Activated CD8-positive, alpha-beta memory T cell treated with anti-CD3 and anti-CD28 coated beads, Interleukin-2, amount 50 U/mL, for 1 hour (primary cell): Measurements from ENCODE around the gene GGCX.
"Not testable (repeated sequence)": the region's sequence is repeated elsewhere in the genome, so short reads cannot be mapped to it uniquely, and the experiment has no call there.

ENCODE experiments used
- DNase-seq: peaks from one replicate; pipeline ENCODE4 v3.0.0-alpha.2; 2020; ENCODE audit errors: extremely low read depth

GGCX gene

DNA sequence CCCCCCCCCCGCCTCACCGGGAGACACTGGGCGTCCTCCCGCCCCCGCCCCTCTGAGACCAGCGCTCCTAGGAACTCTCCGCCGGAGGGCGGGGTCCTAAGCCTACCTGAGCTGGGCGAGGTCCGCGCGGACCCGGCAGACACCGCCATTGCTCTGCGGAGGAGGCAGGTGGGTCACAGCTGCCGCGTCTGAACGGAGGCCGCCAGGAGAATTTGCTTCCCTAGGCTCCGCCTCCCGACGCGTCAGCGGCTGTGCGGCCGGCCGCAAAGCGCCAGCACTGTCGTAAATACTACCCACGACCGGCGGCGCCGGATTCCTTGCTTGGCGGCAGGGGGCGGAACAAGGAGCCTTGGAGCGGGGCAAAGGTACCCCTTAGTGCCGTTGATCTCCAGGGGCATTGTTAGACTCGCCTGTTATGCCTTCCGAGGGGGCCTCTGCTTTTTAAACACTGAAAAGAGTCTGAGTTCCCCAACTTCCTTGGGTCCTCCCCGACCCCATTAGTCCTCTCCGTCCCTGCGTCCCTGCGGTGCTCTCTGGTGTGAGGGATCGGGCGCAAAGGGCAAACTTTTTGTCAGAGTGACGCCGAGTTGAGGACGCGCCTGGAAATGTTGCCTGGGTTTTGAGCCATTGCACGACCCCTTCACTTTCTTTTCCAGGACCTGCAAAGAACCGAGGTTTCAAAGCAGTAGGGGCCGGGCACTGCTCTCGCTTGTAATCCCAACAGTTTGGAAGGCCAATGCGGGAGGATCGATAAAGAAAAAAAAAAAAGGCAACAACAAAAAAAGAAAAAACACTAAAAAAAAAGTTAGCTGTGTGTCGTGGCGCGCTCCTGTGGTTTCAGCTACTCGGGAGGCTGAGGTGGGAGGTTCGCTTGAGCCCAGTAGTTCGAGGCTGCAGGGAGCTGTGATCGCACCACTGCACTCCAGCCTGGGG lies at the start of gene GGCX:
Gene GGCX, minus strand, starts transcription at position 214 of the 933 bp plus-strand sequence. Its CDS starts 65 bp downstream, at position 149.
- DNase-seq, result peak; percentile 84

DNA sequence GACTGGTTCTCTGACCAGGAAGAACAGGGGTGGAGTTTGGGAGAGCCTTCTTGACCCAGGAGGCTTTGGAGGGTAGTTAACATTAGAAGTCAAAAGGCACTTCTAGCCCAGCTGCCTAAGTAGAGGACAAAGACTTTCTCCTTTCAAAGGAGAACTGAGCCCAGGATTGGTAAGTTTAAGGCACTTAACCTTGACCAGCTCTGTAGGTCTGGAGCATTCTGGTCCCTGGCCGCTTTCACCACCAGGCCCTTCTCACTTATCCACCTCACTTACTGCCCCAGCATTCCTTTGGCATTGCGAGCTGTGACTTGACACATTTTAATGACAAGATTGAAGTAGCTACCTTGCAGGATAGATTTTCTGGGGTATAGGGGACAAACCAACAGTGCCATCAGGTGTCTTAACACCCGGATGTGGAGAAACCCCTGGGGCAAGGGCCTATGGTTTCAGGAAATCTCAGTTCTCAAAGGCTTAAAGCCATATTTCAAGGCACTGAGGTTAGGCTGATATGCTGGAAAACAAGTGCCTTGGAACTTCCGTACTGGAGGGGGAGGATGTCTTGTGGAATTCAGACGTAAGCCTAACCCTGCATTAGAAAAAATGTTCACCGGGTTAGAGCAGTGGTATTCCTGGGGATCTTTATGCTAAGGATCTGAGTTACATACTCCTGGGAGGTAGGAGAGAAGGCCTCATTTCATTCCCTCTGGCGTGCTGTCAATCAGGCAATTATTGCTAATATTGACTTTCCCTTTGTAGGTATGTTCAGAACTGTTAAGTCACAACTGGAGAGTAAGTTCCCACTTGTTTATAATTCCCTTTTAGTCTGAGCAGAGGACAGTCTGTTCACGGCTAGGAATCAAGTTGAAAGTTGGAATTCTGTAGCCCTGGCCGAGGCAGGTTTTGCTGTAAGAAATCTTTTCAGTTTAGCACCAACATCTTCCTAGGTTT lies 46.2 kb upstream of the GGCX start:
- DNase-seq, result no peak

DNA sequence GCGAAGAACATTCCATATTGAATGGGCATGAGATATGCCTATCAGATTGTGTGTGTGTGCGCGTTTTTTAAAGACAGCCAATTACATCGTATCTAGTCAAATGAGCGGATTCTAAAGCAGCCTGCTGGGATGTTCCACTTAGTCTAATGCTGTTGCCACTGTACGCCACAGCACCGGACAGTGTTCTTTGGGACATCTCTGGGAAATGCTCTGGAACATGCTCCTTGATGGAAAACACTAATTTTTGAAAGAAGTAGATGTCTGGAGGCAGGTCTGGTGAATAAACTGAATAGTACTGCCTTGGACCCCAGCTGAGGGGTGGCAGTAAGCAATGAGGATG lies 44.8 kb upstream of the GGCX start:
- no peak for DNase-seq

DNA sequence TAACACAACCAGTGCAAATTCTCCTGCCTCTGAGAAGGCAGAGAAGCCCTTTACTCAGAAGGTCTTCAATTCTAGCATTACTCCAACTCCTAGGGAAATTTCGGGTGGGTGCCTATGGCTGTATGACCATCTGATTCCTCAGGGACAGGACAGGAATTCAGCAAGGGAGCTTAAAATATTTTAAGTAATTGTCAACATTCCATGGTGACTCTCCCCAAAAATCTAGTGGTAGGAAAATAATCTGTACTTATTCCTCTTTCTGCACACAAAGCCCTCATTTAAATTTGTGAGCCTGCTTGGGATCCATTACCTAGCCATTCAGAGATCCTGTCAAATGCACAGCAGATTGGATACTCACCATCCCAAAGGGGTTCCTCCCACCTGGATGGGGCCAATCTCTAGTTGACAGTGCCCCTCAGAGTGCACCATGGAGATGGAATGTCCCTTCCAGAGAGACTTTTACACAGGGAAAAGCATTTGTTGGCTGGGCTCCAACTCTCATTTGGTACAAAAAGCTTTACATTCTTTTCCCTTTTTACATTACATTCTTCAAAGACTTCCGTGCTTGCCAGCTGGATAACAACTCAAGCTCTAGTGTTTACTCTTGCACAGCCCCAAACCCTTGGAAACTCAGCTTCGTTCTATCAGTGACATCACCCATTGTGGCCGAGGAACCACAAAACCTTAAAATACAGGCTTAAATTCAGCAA lies 44.3 kb upstream of the GGCX start:
- no peak for DNase-seq

DNA sequence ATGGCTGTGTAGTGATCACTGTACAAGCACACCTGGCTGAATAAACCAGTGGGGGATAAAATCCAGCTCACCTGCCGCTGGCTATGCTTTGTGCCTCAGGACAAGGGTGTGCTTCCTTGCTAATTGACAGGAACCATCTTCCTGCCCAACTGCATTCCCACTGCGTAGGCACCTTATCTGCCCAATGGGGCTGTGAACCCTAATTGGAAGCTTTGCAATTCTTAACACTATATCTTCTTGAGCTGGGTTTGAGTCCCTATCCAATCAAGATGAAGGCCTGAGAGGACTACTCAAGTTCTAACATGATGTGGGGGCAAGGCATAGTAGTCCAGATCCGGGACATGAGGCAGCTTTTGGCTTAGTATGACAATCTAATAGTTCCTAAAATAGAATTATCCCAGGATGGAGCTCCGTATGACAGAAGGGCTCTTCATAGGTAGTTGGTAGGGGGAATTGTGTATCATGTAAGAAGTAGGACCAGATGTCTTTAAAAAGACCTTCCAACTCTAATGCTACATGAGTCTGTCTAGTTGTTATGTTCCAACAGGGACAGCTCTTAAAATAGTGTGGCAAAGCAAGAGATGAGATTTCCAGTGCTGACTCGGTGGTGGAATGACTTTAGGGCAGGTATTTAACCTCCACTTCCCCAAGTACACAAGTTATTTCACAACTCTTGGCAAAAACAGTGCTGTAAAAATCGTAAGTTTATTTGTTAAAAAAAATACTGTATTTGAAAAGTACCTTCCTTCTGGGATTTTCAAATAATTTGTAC lies 43.5 kb upstream of the GGCX start:
- no peak for DNase-seq

DNA sequence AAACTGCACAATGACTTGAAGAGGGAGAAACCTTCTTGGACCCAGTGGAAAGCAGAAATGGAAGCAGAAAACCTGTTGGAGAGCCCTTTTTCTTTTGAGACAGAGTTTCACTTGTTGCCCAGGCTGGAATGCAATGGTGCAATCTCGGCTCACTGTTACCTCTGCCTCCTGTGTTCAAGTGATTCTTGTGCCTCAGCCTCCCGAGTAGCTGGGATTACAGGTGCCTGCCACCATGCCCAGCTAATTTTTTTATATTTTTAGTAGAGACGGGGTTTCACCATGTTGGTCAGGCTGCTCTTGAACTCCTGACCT lies 42.8 kb upstream of the GGCX start:
- not testable (repeated sequence) for DNase-seq

DNA sequence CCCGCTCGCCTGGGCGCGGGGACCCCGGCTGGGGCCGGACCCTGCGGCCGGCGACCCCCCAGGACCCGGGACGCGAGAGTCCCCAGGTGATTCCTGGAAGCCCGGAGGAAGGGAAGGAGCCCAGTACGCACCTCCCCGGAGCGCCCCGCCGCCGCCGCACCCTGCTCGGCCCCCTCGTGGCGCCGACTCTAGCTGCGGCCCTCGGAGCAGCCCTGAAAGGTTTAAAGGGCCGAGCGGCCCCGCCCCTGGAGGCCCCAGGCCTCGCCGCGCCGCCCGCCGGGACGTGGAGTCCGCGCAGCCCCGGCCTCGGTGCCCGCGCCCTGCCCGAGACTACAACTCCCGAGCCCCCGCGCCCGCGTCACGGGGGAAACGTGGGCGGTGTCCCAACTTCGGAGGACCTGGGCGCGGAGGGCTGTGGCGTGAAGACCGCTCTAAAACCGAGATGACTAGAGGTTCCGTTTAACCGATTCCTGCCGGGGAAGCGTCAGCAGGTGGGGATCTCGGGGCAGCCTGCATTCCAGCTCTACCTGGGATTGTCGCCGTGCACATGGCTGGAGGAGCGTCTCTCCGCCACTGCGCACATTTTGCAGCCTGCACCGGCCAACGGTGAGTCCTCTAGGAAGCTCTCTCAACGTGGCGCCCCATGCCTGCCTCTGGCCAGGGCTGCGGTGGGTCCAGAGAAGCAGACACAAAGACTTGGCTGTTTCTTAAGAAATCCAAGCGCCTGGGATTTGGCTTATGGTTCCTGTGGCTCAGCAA lies 41.4 kb upstream of the GGCX start, which contains the start of gene TMEM150A:
Gene TMEM150A, minus strand, starts transcription at position 223 of the 759 bp plus-strand sequence. CDS start 750 bp downstream, outside the sequence.
- DNase-seq, result peak; percentile 32

DNA sequence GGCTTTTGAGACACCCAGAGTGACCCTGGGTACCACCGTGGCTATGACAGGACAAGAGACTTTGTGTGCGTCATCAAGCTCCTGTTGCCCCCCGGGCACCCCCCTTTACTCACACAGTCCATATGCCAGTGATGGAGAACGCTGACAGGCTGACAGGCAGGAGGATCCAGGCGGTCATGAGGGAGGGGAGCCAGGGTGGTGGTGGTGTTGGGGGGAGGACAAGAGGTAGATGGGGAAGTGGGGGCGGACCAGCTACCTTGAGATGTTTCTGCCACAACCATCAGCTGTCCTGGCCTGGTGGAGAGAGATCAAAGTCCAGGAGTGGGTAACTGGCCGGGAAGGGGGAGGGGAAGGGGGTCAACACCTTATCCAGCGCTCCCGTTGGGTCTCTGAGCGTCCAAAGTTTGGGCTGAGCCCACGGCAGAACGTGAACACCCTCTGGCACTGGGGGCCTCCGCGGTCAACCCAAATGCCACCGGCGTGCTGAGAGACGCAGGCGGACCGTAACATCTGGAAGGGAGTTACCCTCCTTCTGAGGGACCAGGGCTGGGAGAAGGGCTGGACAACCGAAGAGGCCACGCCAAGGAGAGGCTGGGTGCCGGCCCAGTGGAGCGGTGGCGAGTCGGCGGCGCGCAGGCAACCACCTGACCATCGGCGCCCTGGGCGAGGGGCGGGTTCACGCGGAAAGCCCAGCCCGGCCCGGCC lies 40.6 kb upstream of the GGCX start:
- no peak for DNase-seq

DNA sequence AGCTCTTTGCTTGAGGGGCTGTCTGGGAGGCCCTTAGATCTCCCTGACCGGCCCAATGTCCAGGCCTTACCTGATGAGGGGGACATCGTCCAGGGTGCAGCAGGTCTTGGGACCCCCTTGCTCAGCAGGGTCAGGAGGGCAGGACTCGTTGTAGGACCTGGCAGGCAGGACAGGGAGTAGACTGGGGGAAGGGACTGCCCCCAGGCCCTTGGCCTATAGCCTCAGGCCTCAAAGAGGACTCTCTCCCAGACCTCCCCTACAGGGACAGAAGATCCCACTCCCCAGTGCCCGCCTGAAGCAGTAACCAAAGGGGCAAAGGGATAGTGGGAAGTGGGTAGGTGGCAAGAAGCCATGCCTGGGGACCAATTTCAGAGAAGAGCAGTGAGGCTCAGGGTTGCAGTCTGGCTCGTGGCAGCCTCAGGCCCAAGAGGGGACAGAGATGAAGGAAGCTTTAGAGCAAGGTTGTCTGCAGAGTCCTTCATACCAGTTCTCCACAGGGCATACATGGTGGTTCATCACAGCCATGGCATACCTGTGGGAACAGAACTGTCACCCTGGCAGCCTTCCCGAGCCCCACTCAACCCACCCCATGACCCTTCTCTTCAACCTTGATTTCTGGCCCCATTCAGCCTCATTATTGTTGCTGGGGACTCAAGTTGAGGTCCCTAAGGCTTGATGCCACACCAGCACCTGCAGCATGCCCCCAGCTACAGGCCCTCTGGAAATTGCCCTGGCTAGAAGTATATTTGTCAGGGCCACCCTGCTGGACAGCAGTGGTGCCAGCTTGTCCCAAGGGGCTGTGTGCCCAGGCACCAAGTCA lies 39.9 kb upstream of the GGCX start:
- DNase-seq, result no peak

DNA sequence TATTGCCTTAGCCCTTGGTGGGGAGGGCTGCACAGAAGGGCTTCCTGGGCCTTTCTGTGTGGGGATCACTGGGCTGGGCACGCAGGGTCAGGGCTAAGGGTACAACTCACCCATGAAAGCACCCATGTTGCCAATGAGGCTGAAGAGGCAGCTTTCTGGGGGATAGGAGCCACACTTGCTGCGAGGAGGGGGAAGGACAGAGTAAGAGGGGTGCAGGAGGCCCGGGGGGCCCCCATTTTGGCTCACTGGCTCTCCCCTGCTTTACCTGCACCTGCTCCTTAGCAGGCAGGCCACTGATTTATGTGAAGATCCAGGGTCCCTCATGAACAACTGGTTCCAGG lies 38.9 kb upstream of the GGCX start:
- DNase-seq, result no peak

DNA sequence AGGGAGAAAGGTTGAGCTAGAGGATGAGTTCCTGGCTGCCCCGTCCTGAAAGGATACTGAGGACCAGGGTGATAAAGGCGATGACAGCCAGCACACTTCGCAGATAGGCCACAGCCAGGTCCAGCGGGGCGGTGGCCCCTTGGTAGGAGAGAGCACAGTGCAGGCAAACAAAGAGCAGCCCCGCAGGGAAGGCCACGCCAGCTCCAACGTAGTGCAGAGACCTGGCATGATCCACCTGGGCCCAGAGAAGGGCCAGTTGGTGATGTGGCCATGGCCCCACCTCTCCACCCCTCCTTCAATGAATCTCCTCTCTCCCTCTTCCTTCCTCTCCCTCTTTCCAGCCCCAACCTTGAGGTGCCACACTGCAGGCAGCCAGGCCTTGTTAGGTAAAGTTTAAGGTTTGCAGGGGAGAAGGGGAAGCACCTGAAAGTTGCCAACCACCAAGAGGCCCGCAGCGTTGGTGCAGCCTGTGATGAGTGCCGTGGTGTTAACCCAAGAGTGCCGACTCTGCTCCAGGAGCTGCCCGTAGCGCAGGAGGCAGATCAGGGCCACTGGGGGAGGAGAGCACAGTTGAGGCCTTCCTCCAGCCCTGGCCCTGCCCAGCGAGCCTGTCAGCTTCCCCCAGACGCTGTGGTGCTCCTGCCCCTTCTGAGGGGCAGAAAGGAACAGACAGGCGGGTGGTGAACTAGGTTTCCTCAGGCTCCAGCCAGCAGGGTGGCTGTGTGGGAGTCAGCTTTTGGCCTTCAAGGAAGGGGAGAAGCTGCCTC lies 38.4 kb upstream of the GGCX start:
- no peak for DNase-seq

DNA sequence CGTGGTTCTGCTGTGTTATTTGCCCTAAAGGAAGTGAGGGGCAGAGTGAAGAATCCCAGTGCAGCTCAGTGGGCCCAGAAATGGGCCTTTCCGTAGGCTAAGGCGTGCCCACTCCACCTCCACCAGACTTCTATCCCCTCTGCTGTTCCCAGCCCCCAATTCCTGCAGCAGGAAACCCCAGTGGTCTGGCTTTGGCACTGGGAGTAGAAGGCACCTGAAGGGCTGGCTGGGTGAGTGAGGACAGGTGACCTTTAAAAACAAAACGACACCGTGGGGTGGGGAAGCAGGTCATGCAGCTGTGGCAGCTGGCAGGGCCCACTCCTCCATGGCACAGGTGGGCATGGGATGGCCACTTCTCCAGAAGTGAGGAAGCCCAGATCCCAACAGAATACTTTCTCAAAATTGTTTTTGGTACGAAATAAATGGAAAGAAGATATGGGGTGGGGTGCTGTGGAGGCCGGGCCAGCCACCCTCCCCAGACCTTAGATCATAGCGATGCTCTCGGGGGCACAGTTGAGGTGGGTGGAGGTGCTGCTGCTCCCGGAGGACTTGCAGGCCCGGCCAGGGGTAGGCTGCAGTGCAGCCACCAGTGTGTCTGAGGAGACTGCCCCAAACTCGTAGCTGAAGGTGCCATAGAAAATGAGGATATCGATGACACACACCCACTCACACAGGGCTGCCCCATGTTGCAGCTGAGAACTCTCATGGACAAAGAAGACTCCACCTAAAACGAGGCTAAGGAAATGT lies 37.5 kb upstream of the GGCX start:
- no peak for DNase-seq

DNA sequence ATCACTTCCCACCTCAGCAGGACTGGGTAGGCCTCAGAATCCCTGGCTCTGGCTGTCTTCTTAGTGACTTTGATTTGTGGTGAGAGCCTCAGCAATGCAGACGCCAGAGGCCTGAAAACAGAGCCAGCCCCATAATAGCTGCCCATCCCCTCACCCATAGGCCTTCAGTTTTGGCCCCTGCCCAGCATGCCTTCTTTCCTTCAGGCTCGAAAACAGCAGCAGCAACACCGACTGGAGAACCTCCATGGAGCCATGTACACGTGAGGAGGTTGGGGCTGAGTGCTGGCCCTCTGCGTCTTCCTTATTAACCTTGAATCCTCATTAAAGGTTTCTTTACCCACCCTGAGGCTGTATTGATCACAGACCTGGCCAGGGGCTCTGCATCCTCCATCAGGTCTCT lies 35.9 kb upstream of the GGCX start:
- no peak for DNase-seq

DNA sequence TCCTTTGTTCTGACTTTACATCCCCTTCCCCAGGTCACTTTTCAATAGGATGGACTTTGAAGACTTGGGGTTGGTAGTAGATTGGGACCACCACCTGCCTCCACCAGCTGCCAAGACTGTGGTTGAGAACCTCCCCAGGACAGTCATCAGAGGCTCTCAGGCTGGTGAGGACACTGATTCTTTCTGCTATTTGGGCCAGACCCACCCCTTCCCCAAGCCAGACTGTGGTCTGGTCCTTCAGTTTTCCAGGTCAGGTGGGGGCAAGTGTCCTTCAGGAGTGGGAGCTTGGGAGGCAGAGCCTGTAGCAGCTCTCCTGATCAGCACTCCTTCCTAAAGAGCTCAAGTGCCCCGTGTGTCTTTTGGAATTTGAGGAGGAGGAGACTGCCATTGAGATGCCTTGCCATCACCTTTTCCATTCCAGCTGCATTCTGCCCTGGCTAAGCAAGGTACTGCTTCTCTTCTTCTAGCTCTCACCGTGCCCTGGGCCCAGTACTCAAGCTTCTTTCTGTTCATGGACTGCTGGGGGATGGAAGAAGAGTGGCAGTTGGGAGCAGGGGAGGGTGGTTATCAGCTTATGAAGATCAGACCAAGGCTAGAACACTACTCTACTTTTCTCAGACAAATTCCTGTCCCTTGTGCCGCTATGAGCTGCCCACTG lies 35.3 kb upstream of the GGCX start:
- no peak for DNase-seq

DNA sequence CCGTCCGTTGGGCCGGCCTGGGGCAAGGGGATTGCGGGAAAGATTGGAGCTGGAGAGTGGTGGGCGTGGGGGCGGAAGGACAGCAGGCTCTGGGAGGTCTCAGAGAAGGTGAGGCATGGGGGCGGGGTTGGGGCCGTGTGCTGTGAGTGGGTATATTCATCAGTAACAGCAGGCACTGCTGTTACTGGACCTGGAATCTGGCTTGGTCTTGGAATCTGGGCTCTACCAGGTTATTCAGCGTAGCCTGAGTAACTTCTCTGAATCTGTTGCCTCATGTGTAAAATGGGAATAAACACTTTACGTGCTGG lies 34.7 kb upstream of the GGCX start:
- no peak for DNase-seq

DNA sequence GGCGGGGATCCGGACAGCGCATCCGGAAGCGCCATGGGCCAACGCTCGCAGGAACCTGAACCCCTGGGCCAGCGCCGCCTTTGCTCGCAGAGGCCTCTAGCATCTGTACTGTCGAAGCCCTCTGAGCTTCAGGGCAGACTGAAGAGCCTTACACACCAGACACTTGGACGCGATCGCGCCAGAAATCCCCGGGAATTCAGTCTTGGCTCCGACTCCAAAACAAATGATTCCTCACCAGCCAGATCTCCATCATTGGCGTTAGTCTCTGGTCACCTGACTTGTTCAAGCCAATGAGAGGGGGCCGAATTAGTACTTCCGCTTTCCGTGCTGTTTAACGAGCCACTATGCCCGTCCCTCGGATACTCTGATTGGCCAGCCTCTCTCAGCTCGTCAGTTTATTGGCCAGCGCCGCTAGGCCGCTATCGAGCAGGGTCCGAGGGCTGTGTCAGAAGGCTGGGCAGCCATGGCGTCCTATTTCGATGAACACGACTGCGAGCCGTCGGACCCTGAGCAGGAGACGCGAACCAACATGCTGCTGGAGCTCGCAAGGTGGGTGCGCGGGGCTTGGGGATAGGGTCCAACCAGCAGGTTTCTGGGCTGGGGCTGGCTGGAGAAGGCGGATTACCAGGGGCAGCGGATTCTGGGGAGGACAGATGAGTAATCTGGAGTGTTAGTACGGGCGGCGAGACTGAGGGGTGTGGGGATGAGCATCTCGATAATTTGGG lies 34.2 kb upstream of the GGCX start, which contains the start of gene RNF181:
Gene RNF181, plus strand, starts transcription at position 445 of the 725 bp plus-strand sequence. Its CDS starts 19 bp downstream, at position 464.
- DNase-seq, result peak; percentile 86
